Superior temporal gyrus (tissue), 1 donor: ENCODE data around the gene LDB2.

Source experiments
- DNase-seq: peaks from one replicate; pipeline ENCODE4 v3.0.0-alpha.2; 2016; ENCODE audit errors: extremely low spot score

LDB2 gene

DNA sequence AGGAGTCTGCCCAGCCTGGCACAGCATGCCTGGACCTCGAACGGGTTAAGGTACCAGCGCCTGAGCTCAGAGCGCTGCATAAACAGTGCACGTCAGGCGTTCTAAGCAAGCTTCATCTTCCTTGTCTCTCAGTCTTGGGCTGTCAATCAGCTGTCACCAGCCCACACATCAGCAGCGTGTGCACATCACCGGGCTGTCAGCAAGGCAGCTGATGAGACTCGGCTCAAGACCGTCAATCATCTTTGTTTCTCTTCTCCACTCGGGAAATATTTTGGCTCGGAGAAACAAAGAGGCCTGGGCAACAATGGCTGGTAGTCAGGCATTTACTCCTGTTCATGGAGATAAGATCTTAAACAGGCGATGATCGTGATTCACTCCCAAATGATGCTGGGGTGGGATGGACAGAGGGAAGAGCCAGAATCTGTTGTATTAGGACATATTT lies 141.3 kb downstream of the LDB2 start:
- DNase-seq, result no peak

DNA sequence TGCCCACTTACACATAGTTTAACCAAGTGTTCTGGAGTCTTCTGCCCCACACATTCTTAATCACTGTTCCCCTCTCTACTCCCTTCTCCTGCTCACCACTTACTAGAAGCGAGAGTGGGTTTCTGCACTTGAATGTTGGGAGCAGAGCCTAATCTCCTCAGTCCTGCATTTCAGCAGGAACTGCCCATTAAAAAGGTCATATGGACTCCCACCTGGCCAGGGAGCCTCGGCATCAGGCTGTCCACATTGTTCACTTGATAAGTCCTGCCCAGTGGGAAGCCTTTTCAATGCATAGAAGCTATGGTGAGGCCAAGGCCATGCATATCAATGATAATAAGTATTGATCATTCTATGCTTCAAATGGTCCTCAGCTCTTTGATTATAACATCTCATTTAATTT lies 144.3 kb downstream of the LDB2 start:
- no peak for DNase-seq

- DNase-seq, result no peak
These were observed 146.3 kb downstream of the LDB2 start for GRCh38 chr4:16752150-16752549.

GRCh38 chr4:16750882-16751642 lies 147.4 kb downstream of the LDB2 start:
- DNase-seq, result no peak

GRCh38 chr4:16750216-16750615 lies 148.2 kb downstream of the LDB2 start:
- no peak for DNase-seq

GRCh38 chr4:16745887-16746286 lies 152.6 kb downstream of the LDB2 start:
- DNase-seq, result no peak

- DNase-seq, result no peak
These were observed 153.3 kb downstream of the LDB2 start for GRCh38 chr4:16745009-16745635.

DNA sequence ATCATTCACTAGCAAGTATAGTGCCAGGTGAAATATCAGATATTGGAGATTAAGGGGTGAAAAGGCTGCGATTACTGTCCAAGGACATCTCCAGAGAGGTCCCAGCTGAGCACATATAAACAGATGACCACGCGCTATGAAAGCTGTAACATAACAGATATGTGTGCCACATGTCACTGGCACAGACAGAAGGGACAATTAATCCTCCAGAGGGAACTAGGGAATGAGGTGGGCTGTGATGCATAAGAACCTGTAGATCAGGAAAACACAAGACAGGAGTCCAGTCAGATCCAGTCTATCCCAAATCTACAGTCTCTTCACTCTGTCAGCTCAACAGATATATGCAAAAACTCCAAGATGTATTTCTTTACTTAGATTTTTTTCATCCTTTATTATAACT lies 157.2 kb downstream of the LDB2 start:
- DNase-seq, result no peak

DNA sequence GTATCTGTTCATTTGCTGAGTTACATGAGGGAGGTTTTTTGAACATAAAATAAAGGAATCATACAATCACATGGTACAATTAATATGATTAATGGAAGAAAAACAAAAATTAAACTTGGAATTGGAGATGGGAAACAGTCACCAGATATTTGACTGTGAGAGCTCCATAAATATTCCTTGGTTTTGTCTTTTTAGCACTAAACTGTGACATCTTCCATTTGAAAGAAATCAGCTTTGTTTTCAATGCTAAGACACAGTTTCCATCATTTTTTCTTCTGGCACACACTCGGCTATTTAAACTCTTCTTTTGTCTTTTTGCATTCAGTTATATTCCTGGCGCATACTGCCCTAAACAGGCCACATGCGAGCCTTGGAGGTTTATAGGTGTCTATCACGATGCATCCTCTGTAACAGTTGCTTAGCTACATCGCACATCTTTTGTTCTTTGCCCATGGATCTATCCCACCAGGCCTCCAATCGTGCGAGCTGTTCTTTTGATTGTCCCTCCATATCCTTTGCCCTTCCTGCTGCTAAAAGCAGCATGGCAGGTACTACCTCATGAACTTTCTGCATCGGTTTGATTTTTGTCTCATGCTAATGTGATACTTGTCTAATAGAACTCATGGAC lies 158.3 kb downstream of the LDB2 start:
- no peak for DNase-seq

GRCh38 chr4:16738558-16738957 lies 159.9 kb downstream of the LDB2 start:
- no peak for DNase-seq

GRCh38 chr4:16733509-16733908 lies 164.9 kb downstream of the LDB2 start:
- no peak for DNase-seq

DNA sequence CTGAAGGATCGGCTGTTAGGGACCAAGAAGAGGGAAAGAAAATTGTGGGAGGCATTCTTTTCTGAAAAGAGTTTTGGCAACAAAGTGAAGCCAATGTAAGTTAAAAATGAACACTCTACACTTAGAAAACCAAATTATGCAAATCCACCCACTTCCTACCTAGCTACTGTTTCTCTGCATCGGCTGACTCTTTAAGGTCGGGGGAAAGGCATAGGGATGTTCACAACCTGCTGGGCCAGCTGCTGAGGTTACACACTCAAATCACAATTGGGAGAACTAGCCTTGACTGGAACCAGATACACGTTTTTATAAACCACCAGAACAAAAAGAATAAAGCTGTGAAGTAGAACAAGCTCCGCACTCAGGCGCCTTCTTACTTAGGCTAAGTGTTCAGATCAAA lies 165.7 kb downstream of the LDB2 start:
- no peak for DNase-seq

GRCh38 chr4:16731776-16732380 lies 166.6 kb downstream of the LDB2 start:
- no peak for DNase-seq

- DNase-seq, result no peak
These were observed 167.8 kb downstream of the LDB2 start for GRCh38 chr4:16730522-16731205.

DNA sequence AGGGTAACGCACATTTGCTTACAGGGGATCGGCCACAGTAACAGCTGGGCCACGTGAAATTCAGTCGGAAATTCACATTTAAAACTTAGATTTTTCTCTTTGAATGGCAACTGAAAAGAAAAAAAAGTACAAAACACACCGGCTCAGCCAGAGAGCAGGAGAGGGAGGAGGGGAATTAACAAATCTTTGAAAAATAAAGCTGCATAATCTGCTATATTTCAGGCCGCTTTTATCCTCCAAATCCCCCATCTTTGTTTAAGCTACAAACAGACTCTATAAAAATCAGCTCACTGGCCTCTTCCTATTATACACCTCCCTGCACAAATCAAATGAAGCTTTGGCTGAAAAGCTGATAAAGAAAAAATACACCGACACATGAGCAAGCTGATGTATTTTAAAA lies 169.1 kb downstream of the LDB2 start:
- DNase-seq, result no peak

- no peak for DNase-seq
These were observed 169.6 kb downstream of the LDB2 start for GRCh38 chr4:16728849-16729248.

- DNase-seq, result no peak
These were observed 170.3 kb downstream of the LDB2 start for GRCh38 chr4:16728111-16728510.

DNA sequence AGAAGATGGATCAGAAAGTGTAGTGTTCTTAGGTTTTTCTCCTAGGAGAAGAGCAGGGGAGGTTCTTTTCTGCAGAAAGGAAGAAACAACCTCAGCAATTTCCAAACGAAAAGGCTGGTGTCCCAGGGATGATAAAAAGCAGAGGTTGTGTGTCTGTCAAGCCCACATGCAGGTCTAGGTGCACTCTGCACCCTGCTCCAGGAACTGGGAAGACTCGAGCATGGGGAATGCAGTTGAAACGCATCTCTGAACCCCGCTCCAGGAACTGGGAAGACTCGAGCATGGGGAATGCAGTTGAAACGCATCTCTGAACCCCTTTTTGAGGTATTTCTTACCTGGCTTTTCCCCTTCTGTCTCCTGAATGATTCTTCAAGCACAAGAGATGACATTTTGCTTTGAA lies 171.2 kb downstream of the LDB2 start:
- no peak for DNase-seq

- no peak for DNase-seq
These were observed 171.9 kb downstream of the LDB2 start for GRCh38 chr4:16726368-16727050.

- no peak for DNase-seq
These were observed 173.2 kb downstream of the LDB2 start for GRCh38 chr4:16725252-16725651.

GRCh38 chr4:16722416-16722815 lies 176.0 kb downstream of the LDB2 start:
- no peak for DNase-seq
